Measurements from ENCODE around the gene LRRC52.

DNA sequence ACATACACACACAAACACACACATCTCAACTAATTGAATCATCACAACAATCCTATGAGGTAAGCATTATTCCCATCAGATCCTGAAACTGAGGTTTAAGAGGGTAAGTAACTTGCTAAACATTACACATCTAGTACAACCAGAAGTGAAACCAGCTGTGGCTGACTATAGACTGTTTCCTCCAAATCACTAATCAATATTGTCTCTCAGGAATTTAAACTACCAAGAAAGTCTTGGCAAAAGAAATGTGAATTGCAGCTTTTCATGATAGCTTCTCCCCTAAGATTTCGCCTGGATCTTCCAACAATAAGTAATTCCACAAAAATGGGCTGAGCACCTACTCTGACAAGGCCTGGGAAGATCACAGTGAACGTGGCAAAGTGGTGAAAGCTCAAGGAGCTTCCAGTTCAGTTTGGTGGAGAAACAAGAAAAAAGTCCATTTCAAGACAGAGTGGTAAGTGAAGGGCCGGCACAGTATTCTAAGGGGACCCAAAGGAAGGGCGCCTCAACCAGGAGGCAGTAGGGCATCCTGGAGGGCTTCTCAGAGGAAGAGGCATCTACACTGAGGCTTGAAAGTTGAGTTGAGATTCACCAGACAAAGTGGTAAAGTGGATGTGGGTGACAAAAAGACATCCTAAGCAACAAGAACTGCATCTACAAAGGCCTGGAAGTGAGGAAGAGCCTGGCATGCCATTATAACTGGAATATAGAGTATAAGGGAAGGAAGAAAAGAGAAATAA lies 22.1 kb downstream of the LRRC52 start:
- TF ChIP-seq, protein P1, sequence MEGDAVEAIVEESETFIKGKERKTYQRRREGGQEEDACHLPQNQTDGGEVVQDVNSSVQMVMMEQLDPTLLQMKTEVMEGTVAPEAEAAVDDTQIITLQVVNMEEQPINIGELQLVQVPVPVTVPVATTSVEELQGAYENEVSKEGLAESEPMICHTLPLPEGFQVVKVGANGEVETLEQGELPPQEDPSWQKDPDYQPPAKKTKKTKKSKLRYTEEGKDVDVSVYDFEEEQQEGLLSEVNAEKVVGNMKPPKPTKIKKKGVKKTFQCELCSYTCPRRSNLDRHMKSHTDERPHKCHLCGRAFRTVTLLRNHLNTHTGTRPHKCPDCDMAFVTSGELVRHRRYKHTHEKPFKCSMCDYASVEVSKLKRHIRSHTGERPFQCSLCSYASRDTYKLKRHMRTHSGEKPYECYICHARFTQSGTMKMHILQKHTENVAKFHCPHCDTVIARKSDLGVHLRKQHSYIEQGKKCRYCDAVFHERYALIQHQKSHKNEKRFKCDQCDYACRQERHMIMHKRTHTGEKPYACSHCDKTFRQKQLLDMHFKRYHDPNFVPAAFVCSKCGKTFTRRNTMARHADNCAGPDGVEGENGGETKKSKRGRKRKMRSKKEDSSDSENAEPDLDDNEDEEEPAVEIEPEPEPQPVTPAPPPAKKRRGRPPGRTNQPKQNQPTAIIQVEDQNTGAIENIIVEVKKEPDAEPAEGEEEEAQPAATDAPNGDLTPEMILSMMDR (conservative IDR thresholded peaks at IDR 0.05; ENCODE audit: low read length) = no peak
- no peak for TF ChIP-seq EZH2phosphoT487 (IDR thresholded peaks at IDR 0.05; ENCODE audit: borderline replicate concordance)
